ENCODE results near the gene SYNE2.

- TF ChIP-seq POLR2A (IDR thresholded peaks at IDR 0.05) = no peak
- TF ChIP-seq, protein P1, sequence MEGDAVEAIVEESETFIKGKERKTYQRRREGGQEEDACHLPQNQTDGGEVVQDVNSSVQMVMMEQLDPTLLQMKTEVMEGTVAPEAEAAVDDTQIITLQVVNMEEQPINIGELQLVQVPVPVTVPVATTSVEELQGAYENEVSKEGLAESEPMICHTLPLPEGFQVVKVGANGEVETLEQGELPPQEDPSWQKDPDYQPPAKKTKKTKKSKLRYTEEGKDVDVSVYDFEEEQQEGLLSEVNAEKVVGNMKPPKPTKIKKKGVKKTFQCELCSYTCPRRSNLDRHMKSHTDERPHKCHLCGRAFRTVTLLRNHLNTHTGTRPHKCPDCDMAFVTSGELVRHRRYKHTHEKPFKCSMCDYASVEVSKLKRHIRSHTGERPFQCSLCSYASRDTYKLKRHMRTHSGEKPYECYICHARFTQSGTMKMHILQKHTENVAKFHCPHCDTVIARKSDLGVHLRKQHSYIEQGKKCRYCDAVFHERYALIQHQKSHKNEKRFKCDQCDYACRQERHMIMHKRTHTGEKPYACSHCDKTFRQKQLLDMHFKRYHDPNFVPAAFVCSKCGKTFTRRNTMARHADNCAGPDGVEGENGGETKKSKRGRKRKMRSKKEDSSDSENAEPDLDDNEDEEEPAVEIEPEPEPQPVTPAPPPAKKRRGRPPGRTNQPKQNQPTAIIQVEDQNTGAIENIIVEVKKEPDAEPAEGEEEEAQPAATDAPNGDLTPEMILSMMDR (IDR thresholded peaks at IDR 0.05 in 4 of 5, conservative IDR thresholded peaks at IDR 0.05 in 1 of 5) = no peak
Observed at GRCh38 chr14:63910583-63911363, 58.0 kb downstream of the SYNE2 start.
